Activated CD8-positive, alpha-beta memory T cell treated with anti-CD3 and anti-CD28 coated beads, Interleukin-2, amount 50 U/mL, for 4 hours (primary cell): ENCODE results near the gene HOXA13.

Experiments used
- DNase-seq: peaks from one replicate; pipeline ENCODE4 v3.0.0-alpha.2; 2020

HOXA13 gene

DNA sequence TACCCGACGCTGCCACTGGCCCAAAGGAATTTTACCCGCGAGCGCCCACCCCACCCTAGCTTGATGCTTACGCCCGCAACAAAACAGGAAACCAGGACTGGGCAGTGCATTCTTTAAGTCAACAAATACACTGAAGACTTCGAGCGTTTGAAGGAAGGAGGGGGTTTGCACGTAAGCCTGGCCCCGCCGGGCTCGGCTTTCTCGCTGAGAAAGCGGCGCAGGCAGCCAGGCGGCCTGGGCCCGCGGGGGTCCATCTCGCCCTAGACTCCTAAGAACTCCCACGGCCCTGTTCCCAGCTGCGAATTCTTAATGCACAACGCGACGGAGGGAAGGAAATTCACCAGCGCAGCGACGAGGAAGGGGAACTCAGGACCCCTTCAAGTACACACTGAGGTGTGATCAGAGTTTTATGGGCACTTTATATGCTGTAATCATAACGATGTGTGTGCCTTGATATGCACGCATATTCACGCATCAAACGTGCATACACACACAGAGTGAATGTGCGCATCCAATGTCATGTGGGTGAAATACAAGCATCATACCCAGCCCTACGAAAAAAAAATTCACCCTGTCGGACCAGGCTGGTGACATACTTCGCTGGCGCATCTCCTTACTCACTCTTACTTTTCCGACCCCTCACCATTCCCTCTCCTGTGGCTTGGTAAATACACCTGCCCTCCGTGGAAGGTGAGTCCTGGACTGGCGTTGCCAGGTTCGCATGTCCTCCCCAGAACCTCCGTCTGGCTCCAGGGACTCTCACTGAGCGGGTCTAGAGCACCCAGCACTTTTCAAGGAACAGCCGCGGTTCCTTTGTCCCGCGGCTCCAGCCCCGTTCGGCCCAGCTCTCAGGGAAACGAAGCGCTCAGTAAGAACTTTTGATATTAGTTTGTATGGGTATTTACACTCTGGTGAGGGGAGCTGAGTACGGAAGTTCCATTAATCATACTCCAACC is 5.7 kb upstream of the HOXA13 start:
- DNase-seq, result no peak

- no peak for DNase-seq
Measured at GRCh38 chr7:27204851-27205322, 5.0 kb upstream of the HOXA13 start.

- DNase-seq, result no peak
Measured at GRCh38 chr7:27203964-27204594, 4.2 kb upstream of the HOXA13 start.

- no peak for DNase-seq
Measured at GRCh38 chr7:27203365-27203953, 3.6 kb upstream of the HOXA13 start.

DNA sequence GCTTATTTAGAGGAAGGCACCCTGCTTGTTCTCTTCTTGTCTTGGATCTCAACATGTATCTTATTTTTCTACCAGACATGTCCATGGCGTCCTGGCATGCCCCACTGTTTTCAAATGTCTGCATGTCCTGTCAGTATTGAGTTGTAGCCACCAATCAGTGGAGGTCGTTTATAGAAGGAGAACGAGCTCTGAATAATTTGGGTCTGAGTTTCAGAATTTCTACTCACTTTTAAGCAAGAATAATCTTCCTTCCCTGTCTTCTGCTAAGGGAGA is 2.9 kb upstream of the HOXA13 start:
- no peak for DNase-seq

DNA sequence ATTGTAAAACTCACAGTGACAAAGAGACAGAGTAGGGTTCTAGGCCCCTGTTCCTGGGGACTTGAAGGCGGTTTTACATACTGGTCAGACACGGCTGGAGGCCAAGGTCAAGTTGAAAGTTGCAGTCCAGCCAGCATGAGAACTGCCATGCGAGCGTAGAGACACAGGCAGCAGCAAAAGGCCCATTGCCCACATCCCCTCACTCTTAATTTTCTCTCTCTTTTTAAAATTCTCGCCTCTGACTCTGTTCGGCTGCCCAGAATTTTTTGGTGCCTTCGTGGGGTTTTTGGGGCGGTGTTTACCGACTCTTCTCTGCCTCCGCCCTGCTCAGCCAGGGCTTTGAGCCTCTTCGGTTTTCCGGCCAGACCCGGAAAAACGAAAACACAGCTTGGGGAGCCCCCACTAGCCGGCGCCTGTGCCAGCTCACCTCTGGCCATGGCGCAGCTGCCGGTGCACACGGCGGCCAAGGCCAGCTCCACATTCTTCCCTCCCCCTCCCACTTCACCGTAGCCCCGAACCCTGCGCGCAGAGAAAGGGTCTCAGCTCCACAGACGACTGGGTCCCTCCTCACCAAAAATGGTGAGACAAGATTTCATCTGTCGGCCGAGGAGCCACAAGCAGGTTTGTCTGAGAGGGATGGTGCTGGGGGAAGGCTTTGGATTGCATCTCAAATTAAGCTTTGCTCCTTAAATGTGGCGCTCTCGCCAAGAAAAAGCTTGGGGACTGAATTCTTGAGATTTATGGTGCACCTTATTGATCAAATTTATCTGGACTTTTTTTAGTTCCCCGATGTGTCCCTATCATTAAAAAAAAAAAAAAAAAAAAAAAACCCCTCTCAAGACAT is 2.3 kb upstream of the HOXA13 start:
- DNase-seq, result no peak

DNA sequence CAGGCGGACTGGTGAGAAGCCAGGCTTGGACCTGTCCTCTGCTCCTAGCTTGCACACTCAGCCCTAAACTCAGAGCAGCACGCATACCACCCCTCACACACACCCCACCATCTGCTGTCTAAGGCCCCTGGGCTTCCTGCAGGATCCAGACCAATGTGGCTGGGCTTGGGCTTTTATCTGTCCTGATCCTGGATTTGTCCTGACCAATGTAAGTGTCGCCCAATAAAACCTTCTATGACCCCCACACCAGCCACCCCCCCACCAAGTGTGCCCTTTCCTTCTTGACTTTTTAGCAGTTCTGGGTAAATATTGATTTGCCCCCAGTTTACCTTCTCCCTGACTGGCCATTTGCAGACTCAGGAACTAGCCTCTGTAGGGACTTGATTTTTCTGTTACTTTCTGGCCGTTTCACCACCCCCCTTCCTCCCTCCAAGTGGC is 1.7 kb upstream of the HOXA13 start:
- DNase-seq, result no peak

GRCh38 chr7:27200761-27201579 is 1.1 kb upstream of the HOXA13 start:
- no peak for DNase-seq

GRCh38 chr7:27198871-27199801 is 755 bp downstream of the HOXA13 start:
- no peak for DNase-seq

DNA sequence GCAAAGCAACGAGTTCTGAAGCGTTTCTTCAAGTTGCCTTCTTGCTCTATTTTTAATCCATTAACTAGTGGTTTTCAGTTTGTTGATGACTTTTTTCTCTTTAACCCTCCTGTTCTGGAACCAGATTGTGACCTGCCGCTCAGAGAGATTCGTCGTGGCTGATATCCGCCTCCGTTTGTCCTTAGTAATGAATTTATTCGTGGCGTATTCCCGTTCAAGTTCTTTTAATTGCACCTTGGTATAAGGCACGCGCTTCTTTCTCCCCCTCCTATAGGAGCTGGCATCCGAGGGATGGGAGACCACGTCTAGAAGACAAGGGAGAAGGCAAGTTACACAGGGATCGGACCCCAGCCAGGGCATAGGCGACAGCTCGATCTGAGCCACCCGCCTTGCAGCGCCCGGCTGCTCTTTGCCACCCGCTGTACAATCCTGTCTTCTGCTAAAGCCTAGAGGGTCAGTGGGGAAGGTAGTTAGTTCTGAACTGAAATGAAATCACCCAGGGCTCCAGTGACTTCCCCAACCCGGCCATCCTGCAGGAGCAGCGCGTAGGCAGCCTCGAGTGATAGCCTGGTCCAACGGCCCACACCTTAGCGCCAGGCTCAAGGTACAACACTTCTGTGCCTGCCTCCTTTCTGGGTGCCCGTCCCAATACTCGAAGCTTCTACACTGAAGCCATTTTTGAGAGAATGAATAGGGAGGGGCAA is 1.6 kb downstream of the HOXA13 start:
- no peak for DNase-seq

GRCh38 chr7:27197137-27198042 is 2.5 kb downstream of the HOXA13 start:
- DNase-seq, result no peak

DNA sequence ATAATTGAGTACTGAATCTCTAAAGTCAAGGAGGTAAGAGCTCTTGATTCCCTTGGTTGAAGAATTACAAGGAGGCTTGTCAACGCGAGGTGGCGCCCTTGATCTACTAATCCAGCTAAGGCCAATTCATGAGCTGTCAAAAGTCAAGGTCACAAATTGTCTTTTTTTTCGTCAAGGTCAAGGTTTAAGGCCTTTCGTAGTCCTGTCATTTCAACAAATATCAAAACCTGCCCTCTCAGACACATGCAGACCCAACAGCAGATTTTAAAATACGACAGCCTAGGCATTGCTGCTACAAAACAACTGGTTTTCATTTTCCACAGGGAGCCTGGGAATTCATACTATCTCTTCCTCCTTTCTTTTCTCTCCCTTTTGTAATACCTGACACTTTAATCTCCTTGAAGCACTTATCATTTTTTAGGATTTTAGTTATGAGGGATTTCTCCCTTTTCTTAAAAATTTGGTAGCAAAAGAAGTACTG is 3.6 kb downstream of the HOXA13 start:
- peak; percentile 87 for DNase-seq

DNA sequence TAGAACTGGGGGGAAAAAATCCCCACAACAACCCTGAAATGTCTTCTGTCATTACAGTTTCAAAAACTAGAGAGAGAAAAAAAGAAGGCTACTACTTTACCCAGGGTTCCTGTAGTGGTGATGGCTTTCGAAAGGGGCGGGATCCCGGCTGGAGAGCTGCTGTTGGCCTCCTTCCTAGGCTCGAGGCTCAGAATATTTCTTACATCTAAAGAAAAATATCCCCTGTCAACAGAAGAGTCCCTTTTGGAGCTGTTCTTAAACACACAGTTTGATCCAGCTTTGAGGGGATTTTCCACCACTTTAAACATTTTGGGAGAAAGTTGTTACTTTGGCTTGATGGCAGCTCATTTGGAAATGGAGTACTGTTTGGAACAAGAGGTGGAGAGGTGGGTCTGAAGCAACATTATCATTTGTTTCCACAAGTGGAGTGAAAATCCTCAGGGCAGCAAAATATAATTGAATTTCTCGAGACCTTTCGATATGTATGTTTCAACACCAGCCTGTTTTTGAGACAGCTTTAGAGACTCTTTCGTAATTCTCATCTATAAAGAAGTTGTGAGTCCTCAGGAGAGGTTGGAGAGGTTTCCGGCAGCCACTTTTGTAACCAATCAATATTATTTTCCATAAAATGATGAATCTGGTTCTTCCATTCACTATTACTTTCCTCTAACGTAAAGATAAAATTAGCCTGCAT is 5.1 kb downstream of the HOXA13 start:
- DNase-seq, result no peak

DNA sequence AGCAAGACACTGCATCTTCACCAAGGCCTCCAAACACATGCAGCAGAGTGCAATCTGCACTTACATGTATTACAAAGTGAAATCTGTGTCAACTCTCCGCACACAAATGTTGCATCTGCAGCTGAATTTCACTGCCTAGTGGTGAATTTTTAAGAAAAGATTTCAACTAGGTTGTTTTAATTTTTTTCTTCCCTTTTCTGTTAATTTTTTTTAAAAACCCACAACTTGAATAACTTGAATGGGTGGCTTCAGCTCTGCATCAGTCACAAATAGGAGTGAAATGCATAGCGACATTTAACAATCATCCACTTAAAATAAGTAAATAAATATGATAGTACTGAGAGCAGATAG is 5.9 kb downstream of the HOXA13 start:
- DNase-seq, result no peak

GRCh38 chr7:27193335-27194001 is 6.4 kb downstream of the HOXA13 start:
- DNase-seq, result no peak

GRCh38 chr7:27192546-27193334 is 7.2 kb downstream of the HOXA13 start:
- DNase-seq, result no peak
